ENCODE results near the gene CD177. TPM values are rescaled to one million over a fixed set of nuclear protein-coding genes. Genes with fewer than 3 reads are reported as not detected.
"Not testable (repeated sequence)": the region's sequence is repeated elsewhere in the genome, so short reads cannot be mapped to it uniquely, and the experiment has no call there.

CD177 gene
- total and polyA plus RNA-seq, 4 donors, result 0.38 to 33.4 (median 4.4) TPM

- H3K27ac ChIP-seq (ENCODE audit: low read depth in 1 of 2, low read length in 2 of 2), result no peak overlapping the region
- H3K9me3 ChIP-seq (ENCODE audit: control insufficient read depth in 4 of 4, low read length in 3 of 4), result no peaks in the 10 kb centered on the region
- H3K4me1 ChIP-seq (ENCODE audit: control insufficient read depth in 4 of 4, insufficient read depth in 4 of 4, low read length in 3 of 4), result no peaks in the 10 kb centered on the region
- no peak overlapping the region for H3K9ac ChIP-seq (ENCODE audit: low read depth in 1 of 2, low read length in 2 of 2)
- no peaks in the 10 kb centered on the region for H3K36me3 ChIP-seq (ENCODE audit: control insufficient read depth in 4 of 4, insufficient read depth in 3 of 4, low read depth in 1 of 4, low read length in 3 of 4)
- peaks cover 0 to 2% (median 0%) of the 10 kb centered on the region in 4 donors for H3K27me3 ChIP-seq (ENCODE audit: control insufficient read depth in 4 of 4, insufficient read depth in 4 of 4, low read length in 3 of 4)
- TF ChIP-seq HNF4A (conservative IDR thresholded peaks at IDR 0.05), result no peak
- TF ChIP-seq JUND (IDR thresholded peaks at IDR 0.05), result no peak
- TF ChIP-seq, protein P1, sequence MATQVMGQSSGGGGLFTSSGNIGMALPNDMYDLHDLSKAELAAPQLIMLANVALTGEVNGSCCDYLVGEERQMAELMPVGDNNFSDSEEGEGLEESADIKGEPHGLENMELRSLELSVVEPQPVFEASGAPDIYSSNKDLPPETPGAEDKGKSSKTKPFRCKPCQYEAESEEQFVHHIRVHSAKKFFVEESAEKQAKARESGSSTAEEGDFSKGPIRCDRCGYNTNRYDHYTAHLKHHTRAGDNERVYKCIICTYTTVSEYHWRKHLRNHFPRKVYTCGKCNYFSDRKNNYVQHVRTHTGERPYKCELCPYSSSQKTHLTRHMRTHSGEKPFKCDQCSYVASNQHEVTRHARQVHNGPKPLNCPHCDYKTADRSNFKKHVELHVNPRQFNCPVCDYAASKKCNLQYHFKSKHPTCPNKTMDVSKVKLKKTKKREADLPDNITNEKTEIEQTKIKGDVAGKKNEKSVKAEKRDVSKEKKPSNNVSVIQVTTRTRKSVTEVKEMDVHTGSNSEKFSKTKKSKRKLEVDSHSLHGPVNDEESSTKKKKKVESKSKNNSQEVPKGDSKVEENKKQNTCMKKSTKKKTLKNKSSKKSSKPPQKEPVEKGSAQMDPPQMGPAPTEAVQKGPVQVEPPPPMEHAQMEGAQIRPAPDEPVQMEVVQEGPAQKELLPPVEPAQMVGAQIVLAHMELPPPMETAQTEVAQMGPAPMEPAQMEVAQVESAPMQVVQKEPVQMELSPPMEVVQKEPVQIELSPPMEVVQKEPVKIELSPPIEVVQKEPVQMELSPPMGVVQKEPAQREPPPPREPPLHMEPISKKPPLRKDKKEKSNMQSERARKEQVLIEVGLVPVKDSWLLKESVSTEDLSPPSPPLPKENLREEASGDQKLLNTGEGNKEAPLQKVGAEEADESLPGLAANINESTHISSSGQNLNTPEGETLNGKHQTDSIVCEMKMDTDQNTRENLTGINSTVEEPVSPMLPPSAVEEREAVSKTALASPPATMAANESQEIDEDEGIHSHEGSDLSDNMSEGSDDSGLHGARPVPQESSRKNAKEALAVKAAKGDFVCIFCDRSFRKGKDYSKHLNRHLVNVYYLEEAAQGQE (IDR thresholded peaks at IDR 0.05), result no peak
- TF ChIP-seq YY1 (IDR thresholded peaks at IDR 0.05), result no peak
- TF ChIP-seq EGR1 (IDR thresholded peaks at IDR 0.05; ENCODE audit: low read depth in 2 of 2), result no peak
- TF ChIP-seq HNF4G (IDR thresholded peaks at IDR 0.05), result no peak
- no peak for TF ChIP-seq NR2F2 (IDR thresholded peaks at IDR 0.05)
- no peak for TF ChIP-seq RAD21 (IDR thresholded peaks at IDR 0.05)
- no peak for TF ChIP-seq CTCF (IDR thresholded peaks at IDR 0.05; ENCODE audit: low read depth, low read length, missing input control)
- TF ChIP-seq RXRA (IDR thresholded peaks at IDR 0.05), result no peak
- no peak for TF ChIP-seq FOXA1 (IDR thresholded peaks at IDR 0.05)
- no peak for TF ChIP-seq ATF3 (IDR thresholded peaks at IDR 0.05)
- no peak overlapping the region for H3K4me3 ChIP-seq (ENCODE audit: low read depth in 1 of 3, low read length in 3 of 3)
- 75% methylated on average over 8 of the region's 8 CpGs for WGBS
- DNase-seq (ENCODE audit: low spot score), result no peak
Observed at GRCh38 chr19:43371909-43372308, 18.4 kb downstream of the CD177 start.

GRCh38 chr19:43372462-43372861 is 19.0 kb downstream of the CD177 start:
- no peak overlapping the region for H3K9ac ChIP-seq (ENCODE audit: low read depth in 1 of 2, low read length in 2 of 2)
- H3K27ac ChIP-seq (ENCODE audit: low read depth in 1 of 2, low read length in 2 of 2), result no peak overlapping the region
- H3K4me1 ChIP-seq (ENCODE audit: control insufficient read depth in 4 of 4, insufficient read depth in 4 of 4, low read length in 3 of 4), result no peaks in the 10 kb centered on the region
- DNase-seq (ENCODE audit: low spot score), result no peak
- no peaks in the 10 kb centered on the region for H3K9me3 ChIP-seq (ENCODE audit: control insufficient read depth in 4 of 4, low read length in 3 of 4)
- H3K27me3 ChIP-seq (ENCODE audit: control insufficient read depth in 4 of 4, insufficient read depth in 4 of 4, low read length in 3 of 4), result peaks cover 0 to 2% (median 0%) of the 10 kb centered on the region in 4 donors
- TF ChIP-seq FOXA1 (IDR thresholded peaks at IDR 0.05) (no peak), MAX (IDR thresholded peaks at IDR 0.05) (no peak), RAD21 (IDR thresholded peaks at IDR 0.05) (no peak)
- WGBS, result 71% methylated on average over 7 of the region's 7 CpGs
- no peak overlapping the region for H3K4me3 ChIP-seq (ENCODE audit: low read depth in 1 of 3, low read length in 3 of 3)
- H3K36me3 ChIP-seq (ENCODE audit: control insufficient read depth in 4 of 4, insufficient read depth in 3 of 4, low read depth in 1 of 4, low read length in 3 of 4), result no peaks in the 10 kb centered on the region

DNA sequence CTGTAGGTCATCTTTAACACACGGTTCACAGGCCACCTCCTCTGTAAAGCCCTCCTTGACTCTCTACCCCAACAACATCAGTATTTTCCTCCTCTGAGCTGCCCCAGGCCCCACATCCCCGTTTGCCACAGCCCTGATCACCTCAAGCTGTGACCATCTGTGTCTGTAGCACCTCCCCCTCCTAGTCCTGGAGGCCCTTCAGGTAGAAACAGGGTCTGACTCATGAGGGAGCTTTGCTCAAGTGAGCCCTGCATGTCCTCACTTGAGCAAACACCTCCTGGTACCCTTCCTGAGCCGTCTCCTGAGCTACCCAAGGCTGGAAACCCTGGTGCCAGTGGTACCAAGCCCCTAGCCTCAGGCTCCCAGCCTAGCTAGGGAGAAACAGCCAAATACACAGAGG is 24.1 kb downstream of the CD177 start:
- no CpG with 5 or more reads among the region's 3 CpGs for WGBS
- DNase-seq (ENCODE audit: low spot score); H3K27me3 ChIP-seq (ENCODE audit: control insufficient read depth in 4 of 4, insufficient read depth in 4 of 4, low read length in 3 of 4); H3K27ac ChIP-seq (ENCODE audit: low read depth in 1 of 2, low read length in 2 of 2); H3K9me3 ChIP-seq (ENCODE audit: control insufficient read depth in 4 of 4, low read length in 3 of 4); H3K36me3 ChIP-seq (ENCODE audit: control insufficient read depth in 4 of 4, insufficient read depth in 3 of 4, low read depth in 1 of 4, low read length in 3 of 4); H3K4me1 ChIP-seq (ENCODE audit: control insufficient read depth in 4 of 4, insufficient read depth in 4 of 4, low read length in 3 of 4); H3K9ac ChIP-seq (ENCODE audit: low read depth in 1 of 2, low read length in 2 of 2); H3K4me3 ChIP-seq (ENCODE audit: low read depth in 1 of 3, low read length in 3 of 3): not testable (repeated sequence)

All from liver (tissue), 9 donors.